Fibroblast of the aortic adventitia (primary cell): ENCODE measurements around the gene CTAGE9. TPM values are rescaled to one million over a fixed set of nuclear protein-coding genes. Genes with fewer than 3 reads are reported as not detected.

Source experiments
- DNase-seq: peaks from one replicate; pipeline ENCODE4 v3.0.0-alpha.2; 2010; ENCODE audit warnings: low read depth
- H3K4me3 ChIP-seq: 2 replicates; pipeline ENCODE4 v1.5.1; 2011; ENCODE audit warnings: low read depth, mild to moderate bottlenecking, control low read depth, low read length, moderate library complexity
- total RNA-seq: library from RNA; depleted of rRNA; stranded (reverse); fragments of >200 nt; gene quantifications from 2 replicates; pipeline ENCODE4 v1.2.3, GENCODE V29; 2012; ENCODE audit warnings: low replicate concordance
- TF ChIP-seq, protein P1 (sequence below): IDR thresholded peaks from 2 replicates; pipeline ENCODE4 v1.5.1; 2011; ENCODE audit warnings: mild to moderate bottlenecking, low read length, control low read depth, inconsistent platforms; ENCODE audit not compliant: insufficient read depth

CTAGE9 gene
- total RNA-seq, 1 donor, result not detected

DNA sequence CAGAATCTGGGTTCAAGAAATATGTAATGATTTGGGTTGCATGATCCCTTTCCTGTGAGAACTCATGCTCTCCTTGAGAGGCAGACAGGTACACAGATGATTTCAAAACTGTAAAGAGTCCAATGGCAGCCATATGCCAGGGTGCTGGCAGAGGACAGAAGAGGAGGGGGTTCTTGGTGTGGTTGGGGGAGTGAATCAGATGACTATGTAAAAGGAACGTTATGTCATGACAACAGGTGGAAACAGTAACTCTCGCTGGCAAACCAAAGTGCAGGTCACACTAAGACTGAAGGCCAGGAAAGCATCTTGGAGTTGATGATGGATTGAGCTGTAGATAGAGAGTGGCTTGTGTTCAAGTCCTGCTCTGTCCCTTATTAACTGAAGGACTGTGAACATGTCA, 29.9 kb downstream of the CTAGE9 start:
- no peak for DNase-seq
- no peak overlapping the region for H3K4me3 ChIP-seq
- TF ChIP-seq, protein P1, sequence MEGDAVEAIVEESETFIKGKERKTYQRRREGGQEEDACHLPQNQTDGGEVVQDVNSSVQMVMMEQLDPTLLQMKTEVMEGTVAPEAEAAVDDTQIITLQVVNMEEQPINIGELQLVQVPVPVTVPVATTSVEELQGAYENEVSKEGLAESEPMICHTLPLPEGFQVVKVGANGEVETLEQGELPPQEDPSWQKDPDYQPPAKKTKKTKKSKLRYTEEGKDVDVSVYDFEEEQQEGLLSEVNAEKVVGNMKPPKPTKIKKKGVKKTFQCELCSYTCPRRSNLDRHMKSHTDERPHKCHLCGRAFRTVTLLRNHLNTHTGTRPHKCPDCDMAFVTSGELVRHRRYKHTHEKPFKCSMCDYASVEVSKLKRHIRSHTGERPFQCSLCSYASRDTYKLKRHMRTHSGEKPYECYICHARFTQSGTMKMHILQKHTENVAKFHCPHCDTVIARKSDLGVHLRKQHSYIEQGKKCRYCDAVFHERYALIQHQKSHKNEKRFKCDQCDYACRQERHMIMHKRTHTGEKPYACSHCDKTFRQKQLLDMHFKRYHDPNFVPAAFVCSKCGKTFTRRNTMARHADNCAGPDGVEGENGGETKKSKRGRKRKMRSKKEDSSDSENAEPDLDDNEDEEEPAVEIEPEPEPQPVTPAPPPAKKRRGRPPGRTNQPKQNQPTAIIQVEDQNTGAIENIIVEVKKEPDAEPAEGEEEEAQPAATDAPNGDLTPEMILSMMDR, result no peak

DNA sequence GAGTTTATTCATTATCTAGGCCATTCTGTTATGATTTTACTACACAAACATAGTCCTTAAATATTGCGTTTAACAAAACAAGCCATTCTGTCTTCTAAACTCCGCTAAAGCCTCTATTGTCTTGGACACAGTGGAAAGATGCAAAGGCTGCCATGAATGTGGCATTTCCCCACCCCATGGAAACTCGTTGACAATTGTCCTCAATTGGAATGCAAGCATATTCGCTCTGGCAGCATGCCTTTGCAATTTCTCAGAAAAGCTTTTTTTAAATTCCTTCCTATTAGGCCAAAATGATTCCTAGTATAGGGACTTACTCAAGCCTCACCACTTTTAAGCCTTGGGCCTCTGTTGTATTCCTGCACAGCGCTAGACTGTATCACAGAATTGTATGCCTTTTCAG, 32.4 kb downstream of the CTAGE9 start:
- H3K4me3 ChIP-seq, result no peak overlapping the region
- no peak for DNase-seq
- TF ChIP-seq, protein P1, result no peak

DNA sequence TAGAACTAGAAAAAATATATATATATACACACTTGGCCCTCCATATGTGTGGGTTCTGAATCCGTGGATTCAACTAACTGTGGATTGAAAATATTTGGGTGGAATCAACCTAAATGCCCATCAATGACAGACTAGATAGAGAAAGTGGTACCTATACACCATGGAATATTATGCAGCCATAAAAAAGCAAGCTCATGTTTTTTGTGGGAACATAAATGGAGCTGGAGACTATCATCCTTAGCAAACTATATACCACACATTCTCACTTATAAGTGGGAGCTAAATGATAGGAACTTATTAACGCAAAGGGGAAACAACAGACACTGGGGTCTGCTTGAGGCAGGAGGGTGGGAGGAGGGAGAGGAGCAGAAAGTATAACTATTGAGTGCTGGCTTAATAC, 37.6 kb downstream of the CTAGE9 start:
- DNase-seq, result no peak
- no peak overlapping the region for H3K4me3 ChIP-seq
- TF ChIP-seq, protein P1, result no peak

DNA sequence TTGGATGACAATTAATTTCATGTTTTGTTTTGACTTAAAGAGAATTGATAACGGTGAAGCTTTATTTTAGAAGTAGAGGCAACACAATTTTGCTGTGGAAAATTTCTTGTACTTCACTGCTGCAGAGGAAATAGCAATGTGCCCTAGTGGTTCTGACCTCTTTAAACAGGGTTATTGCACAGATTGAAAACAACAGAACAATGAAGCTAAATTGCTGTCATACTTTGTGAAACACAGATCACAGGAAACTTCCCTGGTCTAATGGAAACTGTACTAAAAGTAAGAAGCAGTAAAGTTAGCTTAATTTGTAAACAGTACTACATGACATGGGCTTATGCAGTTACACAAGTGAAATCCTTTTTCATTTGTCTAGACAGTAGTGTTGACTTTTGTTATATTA, 40.9 kb downstream of the CTAGE9 start:
- no peak overlapping the region for H3K4me3 ChIP-seq
- TF ChIP-seq, protein P1, result no peak
- DNase-seq, result peak; percentile 44

DNA sequence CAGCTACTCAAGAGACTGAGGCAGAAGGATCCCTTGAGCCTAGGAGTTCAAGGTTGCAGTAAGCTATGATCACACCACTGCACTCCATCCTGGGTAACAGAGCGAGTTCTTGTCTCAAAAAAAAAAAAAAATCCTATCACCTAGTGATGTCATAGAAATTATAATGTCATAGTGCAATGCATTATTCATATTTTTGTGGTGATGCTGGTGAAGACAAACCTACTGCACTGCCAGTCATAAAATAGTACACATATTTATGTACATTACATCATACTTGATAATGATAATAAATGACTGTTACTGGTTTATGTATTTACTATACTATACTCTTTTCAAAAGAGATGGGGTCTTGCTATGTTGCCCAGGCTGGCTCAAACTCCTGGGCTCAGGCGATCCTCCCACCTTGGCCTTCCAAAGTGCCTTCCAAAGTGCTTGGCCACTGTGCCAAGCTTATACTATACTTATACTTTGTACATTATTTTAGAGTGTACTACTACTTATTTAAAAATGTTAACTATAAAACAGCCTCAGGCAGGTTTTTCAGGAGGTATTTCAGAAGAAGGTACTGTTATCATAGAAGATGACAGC, 47.1 kb downstream of the CTAGE9 start:
- TF ChIP-seq, protein P1, result no peak
- no peak for DNase-seq
- no peak overlapping the region for H3K4me3 ChIP-seq

DNA sequence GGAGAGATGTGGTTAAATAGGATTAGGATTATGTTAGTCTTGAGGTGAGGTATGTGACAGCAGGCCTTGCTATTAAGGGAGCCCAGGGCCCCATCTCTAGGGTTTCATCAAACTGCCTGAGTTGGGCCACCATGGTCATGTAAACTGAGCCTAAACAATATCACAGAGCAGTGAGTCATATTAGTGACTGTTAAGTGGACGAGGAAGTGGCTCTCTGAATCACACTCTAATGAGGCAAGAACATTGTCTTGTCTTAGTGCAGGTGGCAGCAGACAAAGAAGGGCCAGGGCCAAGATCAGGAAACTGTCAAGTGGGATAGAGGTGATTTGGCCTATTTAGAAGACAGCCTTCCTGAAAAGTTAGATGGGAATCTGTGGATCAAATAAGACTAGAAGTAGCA, 50.6 kb downstream of the CTAGE9 start:
- DNase-seq, result peak; percentile 2
- H3K4me3 ChIP-seq, result no peak overlapping the region
- TF ChIP-seq, protein P1, result no peak

Other genes with a start within 250 kb of the CTAGE9 start
- gene ARG1, start 137.8 kb downstream of the CTAGE9 start, total RNA-seq, result not detected in 2 replicates
- 13.2 and 34.7 TPM in 2 replicates for gene MED23, start 82.8 kb downstream of the CTAGE9 start, total RNA-seq
- gene ENPP3, start 73.7 kb downstream of the CTAGE9 start, total RNA-seq, result not detected in 2 replicates
- 0.45 TPM in 1 of 2 replicates, not detected in the other for gene OR2A4, start 9.6 kb downstream of the CTAGE9 start, total RNA-seq
- 5.6 and 7.4 TPM in 2 replicates for gene ENPP1, start 97.0 kb upstream of the CTAGE9 start, total RNA-seq
- gene CCN2, start 240.4 kb upstream of the CTAGE9 start, total RNA-seq, result 15.9 and 118 TPM in 2 replicates